Measurements from ENCODE around the gene KAZALD1.

Gene KAZALD1, protein sequence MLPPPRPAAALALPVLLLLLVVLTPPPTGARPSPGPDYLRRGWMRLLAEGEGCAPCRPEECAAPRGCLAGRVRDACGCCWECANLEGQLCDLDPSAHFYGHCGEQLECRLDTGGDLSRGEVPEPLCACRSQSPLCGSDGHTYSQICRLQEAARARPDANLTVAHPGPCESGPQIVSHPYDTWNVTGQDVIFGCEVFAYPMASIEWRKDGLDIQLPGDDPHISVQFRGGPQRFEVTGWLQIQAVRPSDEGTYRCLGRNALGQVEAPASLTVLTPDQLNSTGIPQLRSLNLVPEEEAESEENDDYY

DNA sequence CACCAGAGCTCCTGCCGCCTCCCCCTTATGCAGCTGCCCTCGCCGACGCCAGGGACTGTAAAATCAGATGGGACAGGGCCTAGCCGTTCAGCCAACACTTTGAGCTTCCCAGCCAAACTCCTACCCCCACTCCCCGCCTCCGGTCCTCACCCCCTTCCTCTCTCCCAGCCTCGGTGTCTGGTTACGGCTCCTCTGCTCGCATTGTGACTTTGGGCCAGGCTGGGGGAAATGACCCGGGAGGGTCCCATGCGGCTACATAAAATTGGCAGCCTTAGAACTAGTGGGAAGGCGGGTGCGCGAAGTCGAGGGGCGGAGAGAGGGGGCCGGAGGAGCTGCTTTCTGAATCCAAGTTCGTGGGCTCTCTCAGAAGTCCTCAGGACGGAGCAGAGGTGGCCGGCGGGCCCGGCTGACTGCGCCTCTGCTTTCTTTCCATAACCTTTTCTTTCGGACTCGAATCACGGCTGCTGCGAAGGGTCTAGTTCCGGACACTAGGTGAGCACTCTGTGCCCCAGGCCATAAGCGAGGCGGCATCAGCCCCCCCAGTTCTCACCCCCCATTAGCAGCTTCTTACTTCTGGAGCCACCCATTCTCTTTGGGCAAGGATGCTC lies at the start of gene KAZALD1:
TSS of gene KAZALD1 (plus strand) at position 366 of the 608 bp plus-strand sequence. CDS start 604 bp downstream, outside the sequence.
- DNase-seq (ENCODE audit: low spot score): no peak

DNA sequence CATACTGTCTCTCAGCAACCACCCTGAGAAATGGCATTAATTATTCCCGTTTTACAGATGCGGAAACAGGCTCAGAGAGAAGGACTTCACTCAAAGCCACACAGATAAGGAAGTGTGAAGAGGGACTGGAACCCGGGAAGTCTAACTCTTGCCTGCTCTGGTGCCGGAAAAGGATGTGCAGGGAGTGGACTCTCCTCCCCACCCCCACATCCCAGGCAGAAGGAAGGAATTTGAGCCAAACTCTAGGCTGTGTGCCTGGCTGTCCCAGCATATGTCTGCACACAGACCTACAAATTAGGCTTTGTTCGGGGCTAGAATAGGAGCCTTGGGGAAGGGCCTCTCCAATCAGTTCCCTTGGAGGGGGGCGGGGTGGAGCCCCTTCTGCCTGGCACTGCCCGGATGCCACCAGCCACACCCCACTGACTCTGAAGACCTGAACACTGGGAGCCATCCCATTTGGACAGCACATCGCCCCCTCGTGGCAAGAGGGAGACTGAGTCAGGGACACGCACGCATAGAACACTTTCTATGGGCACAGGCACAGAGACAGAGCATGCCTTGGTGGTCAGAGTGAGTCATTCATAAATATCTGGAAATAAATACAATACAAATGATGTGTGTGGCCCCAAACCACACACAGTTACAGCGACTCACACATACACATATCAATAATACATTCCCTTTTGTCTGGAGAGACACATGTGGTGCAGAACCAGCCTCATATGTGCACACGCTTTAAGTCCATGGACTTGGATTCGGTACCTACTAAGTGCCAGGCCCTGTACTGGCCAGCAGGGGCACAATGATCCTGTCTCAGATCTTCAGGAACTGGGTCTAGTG lies 49.0 kb upstream of the KAZALD1 start:
- DNase-seq (ENCODE audit: low spot score): peak; percentile 79

DNA sequence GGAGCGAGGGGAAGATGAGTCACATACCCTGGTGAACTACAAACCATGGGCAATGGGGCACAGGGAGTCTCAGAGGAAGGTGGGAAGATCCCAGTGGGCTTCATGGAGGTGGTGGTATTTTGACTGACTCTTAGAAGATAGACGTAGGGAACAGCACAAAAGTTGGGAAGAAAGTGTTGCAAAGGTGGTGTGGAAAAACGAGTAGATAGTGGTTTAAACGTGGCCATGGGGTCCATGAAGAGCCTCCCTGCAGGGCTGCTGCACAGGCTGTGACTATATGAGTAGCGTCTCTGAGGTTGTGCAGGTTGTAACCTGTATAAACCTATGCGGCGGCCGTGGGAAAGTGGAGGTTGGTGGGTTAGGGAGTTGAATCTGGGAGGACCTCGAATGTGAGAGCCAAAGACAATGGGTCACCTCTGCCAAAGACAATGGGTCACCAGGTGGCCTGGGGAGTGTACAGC lies 48.4 kb upstream of the KAZALD1 start:
- DNase-seq (ENCODE audit: low spot score): no peak

DNA sequence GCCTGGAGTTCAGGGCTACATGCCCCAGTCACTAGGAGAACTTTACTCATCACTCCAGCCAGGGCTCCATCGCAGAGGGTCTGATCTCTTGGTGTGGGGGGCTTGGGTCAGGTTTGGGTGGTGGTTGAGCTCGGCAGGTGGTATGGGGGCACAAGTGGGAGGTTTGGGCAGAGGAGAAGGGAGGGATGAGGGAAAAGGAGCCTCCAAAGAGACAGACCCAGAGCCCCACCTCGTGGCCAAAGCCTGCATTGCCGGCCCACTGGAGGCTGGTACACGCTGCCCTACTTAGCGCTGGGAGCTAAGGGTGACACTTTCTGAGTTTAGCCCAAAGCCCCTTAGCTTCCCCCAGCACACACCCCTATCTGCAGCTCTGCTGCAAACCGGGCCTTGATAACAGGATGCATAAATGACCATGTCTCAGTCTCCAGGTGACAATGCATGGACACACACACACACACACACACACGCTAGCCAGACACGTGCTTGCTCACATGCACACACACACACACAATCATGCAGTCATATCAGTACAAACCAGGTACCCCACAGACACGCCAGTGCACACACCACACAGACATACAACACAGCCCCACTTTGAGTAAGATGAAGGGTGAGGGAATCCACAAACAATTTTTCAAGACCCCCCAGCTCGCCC lies 47.4 kb upstream of the KAZALD1 start:
- DNase-seq (ENCODE audit: low spot score): no peak

DNA sequence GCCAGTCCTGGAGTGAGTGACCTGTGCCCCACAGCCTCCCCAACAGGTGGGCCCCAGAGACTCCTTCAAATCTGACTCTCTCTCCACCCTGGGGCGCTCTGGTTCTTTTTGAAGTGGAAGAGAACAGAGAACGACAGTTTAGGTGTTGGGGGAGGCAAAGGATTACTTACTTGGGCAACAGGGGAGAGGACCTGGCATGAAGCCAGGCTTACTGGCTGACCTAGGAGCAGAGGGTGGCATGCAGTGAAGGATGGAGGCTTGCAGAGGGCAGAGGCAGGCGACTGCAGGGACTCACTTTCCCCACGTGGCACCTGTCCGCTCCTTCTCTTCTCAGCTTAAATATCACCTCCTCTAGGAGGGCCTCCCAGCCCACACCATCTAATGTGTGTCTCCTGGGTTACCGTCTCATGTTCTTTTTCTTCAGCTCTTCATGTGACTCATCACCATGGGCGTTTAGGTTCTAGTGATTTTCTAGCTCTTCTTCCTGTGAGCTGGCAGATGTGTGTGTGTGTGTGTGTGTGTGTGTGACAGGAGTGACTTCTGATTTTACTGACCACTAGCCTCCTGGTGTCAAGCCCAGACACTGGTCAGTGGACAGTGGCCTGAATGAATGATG lies 46.7 kb upstream of the KAZALD1 start:
- no peak for DNase-seq (ENCODE audit: low spot score)

DNA sequence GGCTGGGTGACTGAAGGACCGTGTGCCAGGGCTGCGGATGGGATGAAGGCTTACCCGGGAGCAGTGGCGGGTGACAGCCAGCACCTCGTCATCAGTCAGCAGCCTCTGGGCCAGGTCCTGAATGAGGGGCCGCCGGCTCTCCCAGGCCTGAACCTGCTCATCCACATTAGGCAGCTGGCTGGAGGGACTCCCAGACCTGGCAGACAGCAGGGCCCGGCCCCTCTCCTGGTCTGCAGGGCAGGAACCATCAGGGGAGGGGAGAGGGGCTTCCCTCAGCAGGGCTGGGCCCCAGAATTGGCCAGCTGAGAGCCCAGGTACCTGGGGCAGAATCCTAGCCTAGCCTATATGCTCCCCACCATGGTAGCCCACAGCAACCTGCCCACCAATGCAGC lies 46.2 kb upstream of the KAZALD1 start:
- no peak for DNase-seq (ENCODE audit: low spot score)

DNA sequence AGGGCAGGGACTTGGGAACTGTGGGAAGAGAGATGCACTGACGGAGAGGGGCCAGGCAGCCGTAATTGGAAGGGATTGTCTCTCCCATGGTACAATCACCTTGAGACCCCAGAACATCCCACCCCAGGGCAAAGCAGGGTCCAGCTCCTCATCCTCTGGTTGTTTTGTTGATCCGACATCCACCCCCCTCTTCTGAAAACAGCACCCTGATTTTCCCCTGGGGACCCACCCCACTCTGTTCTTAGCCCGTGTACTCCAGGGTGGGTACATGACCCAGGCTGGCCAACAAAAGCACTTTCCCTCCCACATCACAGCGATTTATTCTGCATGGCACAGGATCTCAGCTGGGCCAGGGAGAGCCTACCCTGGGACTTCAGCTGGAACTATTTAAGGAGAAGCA lies 45.0 kb upstream of the KAZALD1 start:
- DNase-seq (ENCODE audit: low spot score): no peak

DNA sequence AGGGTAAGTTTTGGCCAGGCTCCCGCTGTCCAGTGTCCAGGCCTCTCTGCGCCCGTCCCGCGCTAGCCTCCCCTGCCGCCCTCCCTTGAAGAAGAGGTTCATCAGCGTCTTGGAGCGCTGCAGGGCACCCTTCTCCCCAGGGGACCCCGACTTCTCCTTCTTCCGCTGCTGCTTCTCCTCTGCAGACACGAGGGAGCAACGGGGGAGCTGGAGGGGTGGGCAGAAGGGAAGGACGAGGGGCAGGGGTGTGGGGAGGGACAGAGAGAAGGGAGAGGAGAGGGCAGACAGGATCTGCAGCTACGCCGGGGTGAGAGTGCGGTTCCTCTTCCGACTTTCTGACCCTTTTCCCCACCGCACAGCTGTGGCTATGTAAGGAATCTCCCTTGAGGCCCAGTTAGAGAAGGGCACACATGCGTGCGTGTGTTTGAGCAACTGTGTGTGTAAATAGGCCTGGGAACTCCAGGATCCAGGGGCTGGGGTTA lies 43.6 kb upstream of the KAZALD1 start:
- no peak for DNase-seq (ENCODE audit: low spot score)

DNA sequence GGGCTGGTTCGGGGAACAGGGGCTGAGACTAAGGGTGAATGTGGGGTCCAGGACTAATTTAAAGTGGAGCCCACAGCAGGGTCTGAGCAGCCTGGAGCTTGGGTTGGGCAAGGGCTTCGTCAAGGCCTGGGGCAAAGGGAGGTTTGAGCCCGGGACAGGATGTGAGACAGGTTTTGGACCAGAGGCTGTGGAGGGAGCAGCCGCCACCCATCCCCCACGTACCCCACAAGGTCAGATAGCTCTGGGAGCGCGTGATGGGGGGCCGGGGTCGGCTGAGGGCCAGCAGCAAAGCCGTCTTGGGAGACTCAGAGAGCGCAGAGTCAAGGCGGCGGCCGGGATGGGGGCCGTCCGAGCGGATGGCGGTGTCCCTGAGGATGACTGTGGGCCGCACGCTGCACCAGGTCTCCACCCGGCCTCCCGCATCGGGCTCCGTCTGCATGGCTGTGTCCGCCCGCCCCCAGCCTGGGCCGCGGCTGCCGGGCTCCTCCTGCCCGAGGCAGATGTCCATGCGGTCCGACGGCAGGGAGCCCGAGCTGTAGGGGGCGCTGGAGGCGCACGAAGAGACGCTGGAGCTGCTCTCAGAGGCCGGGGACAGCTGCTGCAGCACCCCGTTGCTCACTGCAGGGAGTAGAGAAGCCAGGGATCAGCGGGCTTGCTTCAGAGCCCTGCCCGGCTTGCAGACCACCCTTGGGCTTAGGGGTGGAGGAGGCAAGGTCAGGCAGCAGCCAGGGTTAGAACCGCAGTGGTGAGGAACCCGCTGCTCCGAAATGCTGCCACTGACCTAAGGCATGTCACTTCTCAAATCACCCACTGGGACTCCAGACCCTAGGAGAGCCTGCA lies 43.0 kb upstream of the KAZALD1 start:
- DNase-seq (ENCODE audit: low spot score): peak; percentile 65

DNA sequence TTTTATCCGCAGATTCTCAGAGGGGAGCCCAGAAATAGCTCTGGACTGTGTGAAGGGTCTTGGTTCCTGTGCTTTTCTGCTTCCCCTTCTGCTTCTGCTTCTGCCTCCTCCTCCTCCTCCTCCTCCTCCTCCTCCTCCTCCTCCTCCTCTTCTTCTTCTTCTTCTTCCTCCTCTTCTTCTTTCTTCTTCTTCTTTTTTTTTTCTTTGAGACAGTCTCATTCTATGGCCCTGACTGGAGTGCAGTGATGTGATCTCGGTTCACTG lies 42.4 kb upstream of the KAZALD1 start:
- no peak for DNase-seq (ENCODE audit: low spot score)

DNA sequence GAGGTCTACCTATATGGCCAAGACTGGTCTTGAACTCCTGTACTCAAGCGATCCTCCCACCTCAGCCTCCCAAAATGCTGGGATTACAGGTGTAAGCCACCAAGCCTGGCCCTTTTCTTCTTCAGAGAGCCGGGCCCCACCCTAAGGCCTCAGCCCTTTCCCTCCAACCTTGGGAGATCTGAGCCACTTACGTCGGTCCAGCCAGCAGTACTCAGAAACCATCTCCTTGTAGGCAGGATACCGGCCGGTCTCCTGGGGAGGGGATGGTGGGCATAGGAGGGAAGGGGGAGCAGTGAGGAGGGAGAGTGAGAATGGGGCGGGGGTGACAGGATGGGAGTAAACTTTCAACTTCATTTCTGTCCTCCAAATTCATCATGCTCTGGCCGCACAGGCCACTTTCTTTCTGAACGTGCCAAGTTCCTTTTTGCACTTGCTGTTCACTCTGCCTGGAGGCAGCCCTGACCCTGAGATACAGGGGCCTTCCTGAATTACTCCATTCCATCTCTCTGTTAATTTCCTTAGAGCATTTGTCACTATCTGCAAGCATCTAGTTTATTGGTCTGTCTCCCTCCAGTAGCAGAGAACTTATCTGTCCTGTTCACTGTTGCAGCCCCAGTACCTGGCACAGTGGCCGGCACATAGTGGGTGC lies 41.2 kb upstream of the KAZALD1 start:
- DNase-seq (ENCODE audit: low spot score): no peak

DNA sequence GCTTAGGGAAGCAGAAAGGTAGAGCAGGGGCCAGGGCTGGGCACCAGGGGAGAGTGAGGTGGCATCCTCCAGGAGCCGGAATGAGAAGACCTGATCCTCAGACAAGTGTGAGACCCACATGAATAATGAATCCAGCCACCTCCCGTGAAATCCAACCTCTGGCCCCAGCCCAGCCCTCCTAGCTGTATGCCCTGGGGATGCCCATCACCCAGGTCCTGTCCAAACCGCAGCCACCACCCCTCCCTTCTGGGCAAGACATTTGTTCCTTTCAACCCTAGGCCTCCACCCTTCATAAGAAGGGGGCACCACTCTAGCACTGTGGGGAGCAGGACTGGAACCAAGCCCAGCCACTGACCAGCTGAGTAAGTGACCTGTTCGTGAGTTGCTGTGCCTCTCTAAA lies 40.5 kb upstream of the KAZALD1 start:
- no peak for DNase-seq (ENCODE audit: low spot score)

DNA sequence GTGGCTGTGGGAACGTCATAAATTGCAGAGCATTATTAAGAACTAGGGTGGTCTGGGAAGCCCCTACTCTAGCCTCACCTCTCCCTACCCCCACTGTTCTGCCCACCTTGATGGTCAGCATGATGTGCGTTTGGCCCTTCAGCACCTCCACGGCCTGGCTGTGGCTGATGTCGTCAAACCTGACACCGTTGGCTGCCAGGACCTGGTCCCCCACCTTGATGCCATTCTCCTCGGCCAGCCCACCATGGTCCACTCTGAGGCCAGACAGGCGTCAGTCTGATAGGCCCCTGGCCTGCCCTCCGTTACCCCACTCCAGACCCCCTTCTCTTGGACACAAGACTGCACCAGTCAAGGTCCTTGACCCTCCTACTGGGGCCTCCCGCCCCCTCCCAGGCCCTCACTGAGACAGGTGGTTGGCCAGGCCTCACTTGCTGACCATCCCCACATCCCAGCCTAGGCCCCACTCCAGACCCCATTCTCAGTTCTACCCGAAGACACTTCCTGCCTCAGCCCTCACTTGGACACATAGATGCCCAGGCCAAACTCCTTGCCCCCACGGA lies 40.0 kb upstream of the KAZALD1 start:
- no peak for DNase-seq (ENCODE audit: low spot score)

DNA sequence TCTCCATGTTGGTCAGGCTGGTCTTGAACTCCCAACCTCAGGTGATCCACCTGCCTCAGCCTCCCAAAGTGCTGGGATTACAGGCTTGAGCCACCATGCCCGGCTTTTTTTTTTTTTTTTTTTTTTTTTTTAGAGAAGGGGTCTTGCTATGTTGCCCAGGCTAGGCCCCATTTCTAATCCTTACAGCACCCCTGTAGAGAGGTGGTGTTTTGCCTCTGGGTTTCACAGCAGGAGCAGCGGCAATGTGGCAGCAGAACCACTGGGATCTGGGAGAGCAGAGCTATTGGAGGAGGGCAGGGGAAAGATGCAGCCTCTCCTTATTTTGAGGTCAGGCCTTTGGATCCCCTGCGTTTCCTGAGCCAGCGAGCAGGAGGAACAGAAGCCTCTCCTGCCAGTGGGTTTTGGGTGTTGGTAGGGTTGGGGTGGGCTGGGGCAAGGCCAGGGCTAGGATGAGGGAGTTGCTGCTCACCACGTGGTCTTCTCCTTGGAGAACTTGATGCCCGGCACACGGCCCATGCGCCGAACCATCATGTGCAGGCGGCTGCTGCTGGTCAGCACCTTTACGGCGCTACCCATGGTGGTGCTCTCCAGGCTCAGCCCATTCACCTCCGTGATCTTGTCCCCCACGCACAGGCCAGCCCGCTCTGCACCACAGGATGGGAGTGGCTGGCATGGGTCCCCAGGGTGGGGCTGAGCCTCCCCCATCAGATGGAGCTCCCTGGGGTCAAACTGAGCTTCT lies 38.7 kb upstream of the KAZALD1 start:
- no peak for DNase-seq (ENCODE audit: low spot score)

DNA sequence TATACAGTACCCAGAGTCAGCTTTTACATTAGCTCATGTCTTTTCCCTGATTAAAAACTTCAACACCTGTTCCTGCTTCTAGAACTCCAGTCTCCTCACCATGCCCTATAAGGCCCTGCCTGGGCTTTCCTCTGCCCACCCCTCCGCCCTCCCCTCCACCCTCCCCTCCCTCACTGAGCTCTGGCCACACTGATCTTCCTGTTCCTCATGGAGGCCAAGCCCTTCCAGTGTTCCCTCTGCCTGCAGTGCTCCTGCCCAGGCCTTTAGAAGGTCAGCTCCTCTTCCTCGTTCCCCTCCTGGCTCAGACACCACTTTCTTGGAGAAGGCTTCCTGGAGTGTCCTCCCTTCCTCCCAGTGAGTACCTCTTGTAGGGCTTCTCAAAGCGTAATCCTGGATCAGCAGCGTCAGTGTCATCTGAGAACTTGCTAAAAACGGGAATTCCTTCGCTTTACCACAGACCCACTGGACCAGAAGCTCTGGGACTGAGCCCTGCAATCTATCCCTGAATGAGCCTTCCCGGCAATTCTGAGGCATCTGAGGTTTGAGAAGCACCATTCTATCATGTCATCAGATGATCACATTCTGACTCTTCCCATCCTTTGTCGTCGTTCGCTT lies 34.6 kb upstream of the KAZALD1 start:
- DNase-seq (ENCODE audit: low spot score): no peak

DNA sequence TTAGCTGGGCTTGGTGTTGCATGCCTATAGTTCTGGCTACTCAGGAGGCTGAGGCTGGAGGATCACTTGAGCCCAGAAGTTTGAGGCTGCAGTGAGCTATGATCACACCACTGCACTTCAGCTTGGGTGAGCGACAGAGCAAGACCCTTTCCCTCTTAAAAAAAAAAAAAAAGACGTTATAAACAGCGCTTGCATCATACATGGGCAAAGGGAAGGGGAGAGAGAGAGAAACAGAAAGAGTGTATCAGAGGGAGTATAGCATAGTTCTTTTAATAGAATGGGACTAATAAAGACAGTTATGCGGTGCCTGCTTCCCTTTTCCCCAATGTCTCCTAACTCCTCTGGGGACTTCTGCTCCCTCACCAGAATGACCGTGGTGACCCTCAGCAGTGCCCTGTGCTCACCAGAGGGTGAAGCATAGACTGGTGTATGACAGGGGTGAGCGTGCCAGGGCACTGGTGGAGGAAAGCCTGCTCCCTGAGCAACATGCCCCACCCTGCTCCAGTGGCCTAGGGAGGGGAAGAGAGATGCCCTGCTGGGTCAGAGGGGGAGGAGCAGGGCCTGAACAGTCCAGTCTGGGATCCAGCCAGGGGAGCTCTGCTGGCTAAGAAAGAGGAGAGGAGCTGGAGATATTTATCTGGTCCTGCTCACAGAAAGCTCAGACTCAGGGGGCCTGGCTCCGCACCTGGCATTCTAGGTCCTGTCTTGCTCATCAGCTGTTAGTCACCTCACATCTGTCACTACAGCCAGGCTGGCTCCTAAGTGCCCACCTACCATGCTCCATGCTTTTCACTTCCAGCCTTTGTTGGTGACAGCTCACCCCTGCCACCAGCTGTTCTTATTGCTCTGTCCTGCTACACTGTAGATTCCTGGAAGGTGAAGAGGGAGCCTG lies 33.1 kb upstream of the KAZALD1 start:
- no peak for DNase-seq (ENCODE audit: low spot score)

DNA sequence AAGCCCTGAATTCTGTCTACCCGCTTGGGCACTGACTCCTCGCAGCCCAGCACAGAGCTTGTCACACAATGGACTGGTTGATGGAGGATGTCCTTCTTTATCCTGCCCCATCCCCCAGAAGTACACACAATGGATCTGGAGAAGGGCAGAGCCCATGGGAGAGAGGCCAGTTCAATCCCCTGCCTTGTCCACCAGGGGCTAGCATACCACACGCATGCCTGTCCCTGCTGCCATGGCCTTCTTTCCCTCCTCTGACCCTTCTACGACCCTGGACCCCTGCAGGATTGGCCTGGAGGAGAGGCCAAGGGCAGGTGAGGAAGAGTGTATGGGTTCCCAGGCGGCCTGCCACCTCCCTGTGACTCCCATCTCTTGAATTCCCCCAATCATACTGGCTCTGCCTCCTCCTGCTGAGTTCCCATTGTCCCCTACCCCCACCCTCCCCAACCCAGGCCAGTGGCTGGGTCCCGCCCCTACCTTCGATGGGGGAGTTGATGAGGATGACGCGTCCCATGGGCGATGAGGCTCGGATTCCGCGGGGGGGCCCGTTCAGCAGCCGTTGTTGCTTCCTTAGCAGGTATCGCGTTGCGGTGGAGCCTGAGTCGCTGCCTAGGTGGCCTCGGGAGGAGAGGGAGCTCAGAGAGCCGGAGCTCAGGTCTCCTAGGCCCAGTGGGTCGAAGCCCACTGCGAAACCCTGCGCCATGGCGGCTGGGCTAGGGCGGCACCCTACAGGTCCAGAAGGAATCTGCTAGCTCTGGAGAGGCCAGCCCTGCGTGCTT lies 32.1 kb upstream of the KAZALD1 start:
- no peak for DNase-seq (ENCODE audit: low spot score)
